Measurements from ENCODE around the gene CDH13.

DNA sequence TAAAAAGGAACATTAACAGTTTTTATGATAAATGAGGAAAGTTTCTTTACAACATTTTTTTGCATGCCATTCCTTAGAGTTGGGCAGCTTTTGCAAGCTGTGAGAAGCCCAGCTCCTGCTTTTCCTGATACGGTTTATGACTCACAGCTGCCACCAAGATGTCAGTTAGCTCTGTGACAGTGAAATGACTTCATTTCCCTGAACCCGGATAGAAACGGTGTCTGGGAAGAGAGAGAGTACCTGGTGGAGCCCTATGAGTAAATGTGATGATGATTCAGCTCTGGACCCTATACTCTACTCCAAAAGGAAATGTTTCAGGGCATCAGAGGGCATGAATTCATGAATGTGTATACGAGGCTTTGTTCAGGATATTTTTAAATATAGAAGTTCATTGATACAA, 814.7 kb downstream of the CDH13 start:
- TF ChIP-seq OVOL3 (tag by site-specific recombination; IDR thresholded peaks at IDR 0.05) (no peak), SP2 (tag by site-specific recombination; IDR thresholded peaks at IDR 0.05) (no peak), ZNF146 (tag by site-specific recombination; IDR thresholded peaks at IDR 0.05) (no peak), ZFP37 (tag by site-specific recombination; IDR thresholded peaks at IDR 0.05) (no peak), ZNF426 (tag by site-specific recombination; IDR thresholded peaks at IDR 0.05) (no peak), ZNF10 (tag by site-specific recombination; IDR thresholded peaks at IDR 0.05) (no peak), ZNF530 (tag by site-specific recombination; IDR thresholded peaks at IDR 0.05; ENCODE audit: low read depth) (no peak), ZNF175 (tag by site-specific recombination; IDR thresholded peaks at IDR 0.05) (no peak), SETDB1 (IDR thresholded peaks at IDR 0.05; ENCODE audit: insufficient read length, low read length) (no peak)
- TF ChIP-seq, protein P1, sequence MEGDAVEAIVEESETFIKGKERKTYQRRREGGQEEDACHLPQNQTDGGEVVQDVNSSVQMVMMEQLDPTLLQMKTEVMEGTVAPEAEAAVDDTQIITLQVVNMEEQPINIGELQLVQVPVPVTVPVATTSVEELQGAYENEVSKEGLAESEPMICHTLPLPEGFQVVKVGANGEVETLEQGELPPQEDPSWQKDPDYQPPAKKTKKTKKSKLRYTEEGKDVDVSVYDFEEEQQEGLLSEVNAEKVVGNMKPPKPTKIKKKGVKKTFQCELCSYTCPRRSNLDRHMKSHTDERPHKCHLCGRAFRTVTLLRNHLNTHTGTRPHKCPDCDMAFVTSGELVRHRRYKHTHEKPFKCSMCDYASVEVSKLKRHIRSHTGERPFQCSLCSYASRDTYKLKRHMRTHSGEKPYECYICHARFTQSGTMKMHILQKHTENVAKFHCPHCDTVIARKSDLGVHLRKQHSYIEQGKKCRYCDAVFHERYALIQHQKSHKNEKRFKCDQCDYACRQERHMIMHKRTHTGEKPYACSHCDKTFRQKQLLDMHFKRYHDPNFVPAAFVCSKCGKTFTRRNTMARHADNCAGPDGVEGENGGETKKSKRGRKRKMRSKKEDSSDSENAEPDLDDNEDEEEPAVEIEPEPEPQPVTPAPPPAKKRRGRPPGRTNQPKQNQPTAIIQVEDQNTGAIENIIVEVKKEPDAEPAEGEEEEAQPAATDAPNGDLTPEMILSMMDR (tag by site-specific recombination; IDR thresholded peaks at IDR 0.05): no peak
- TF ChIP-seq, protein P2, sequence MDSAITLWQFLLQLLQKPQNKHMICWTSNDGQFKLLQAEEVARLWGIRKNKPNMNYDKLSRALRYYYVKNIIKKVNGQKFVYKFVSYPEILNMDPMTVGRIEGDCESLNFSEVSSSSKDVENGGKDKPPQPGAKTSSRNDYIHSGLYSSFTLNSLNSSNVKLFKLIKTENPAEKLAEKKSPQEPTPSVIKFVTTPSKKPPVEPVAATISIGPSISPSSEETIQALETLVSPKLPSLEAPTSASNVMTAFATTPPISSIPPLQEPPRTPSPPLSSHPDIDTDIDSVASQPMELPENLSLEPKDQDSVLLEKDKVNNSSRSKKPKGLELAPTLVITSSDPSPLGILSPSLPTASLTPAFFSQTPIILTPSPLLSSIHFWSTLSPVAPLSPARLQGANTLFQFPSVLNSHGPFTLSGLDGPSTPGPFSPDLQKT (IDR thresholded peaks at IDR 0.05; ENCODE audit: borderline replicate concordance, low read depth, low read length): no peak
- TF ChIP-seq, protein P3, sequence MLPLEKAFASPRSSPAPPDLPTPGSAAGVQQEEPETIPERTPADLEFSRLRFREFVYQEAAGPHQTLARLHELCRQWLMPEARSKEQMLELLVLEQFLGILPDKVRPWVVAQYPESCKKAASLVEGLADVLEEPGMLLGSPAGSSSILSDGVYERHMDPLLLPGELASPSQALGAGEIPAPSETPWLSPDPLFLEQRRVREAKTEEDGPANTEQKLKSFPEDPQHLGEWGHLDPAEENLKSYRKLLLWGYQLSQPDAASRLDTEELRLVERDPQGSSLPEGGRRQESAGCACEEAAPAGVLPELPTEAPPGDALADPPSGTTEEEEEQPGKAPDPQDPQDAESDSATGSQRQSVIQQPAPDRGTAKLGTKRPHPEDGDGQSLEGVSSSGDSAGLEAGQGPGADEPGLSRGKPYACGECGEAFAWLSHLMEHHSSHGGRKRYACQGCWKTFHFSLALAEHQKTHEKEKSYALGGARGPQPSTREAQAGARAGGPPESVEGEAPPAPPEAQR (tag by site-specific recombination; IDR thresholded peaks at IDR 0.05): no peak
- TF ChIP-seq, protein P4, sequence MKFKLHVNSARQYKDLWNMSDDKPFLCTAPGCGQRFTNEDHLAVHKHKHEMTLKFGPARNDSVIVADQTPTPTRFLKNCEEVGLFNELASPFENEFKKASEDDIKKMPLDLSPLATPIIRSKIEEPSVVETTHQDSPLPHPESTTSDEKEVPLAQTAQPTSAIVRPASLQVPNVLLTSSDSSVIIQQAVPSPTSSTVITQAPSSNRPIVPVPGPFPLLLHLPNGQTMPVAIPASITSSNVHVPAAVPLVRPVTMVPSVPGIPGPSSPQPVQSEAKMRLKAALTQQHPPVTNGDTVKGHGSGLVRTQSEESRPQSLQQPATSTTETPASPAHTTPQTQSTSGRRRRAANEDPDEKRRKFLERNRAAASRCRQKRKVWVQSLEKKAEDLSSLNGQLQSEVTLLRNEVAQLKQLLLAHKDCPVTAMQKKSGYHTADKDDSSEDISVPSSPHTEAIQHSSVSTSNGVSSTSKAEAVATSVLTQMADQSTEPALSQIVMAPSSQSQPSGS (tag by site-specific recombination; IDR thresholded peaks at IDR 0.05; ENCODE audit: low read depth): no peak
- TF ChIP-seq, protein P5, sequence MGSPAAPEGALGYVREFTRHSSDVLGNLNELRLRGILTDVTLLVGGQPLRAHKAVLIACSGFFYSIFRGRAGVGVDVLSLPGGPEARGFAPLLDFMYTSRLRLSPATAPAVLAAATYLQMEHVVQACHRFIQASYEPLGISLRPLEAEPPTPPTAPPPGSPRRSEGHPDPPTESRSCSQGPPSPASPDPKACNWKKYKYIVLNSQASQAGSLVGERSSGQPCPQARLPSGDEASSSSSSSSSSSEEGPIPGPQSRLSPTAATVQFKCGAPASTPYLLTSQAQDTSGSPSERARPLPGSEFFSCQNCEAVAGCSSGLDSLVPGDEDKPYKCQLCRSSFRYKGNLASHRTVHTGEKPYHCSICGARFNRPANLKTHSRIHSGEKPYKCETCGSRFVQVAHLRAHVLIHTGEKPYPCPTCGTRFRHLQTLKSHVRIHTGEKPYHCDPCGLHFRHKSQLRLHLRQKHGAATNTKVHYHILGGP (tag by site-specific recombination; IDR thresholded peaks at IDR 0.05): no peak

Measured in HEK293 (cell line).